Fibroblast of skin of abdomen (primary cell): ENCODE results near the gene TMEM132D.
A peak's percentile ranks its signal among the peaks of the same experiment; 100 is the strongest.

Experiments
- DNase-seq: peaks from one replicate; pipeline ENCODE4 v3.0.0-alpha.2; 2013

Gene TMEM132D

DNA sequence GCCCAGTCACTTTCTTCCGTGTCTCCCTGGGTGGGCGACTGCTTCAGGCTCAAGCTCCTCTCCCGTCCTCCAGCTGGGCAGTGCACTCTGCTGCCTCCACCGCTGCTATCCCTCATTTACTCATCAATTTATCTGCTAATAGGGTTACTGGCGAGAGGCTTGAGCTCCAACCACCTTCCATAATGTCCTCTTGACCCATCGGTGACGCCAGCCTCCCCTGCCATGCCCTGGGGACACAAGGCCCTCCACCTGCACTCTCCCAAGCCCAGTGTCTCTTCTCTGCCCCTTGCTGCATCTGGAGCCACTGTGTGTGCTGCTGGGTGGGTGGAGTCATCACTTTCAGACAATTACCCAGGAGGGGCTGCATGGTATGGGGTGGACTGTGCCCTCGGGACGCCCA is 78.5 kb downstream of the TMEM132D start:
- DNase-seq: no peak

DNA sequence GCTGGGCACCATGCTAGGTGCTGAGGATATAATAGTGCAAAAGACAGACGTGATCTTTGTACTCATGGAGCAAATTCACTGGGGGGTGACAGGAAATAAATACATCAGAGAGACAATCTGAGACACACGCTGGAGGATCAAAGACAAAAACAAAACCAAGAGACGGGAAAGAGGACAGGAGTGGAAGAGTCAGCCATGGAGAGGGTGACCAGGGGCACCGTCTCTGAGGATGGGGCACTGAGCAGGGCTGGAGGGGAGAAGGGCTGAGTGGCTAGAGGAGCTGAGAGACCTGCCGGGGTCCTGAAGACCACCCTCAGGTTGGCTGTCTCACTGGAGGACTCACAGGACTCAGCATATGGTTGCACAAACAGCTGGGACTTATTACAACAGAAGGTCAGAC is 81.9 kb downstream of the TMEM132D start:
- DNase-seq: no peak

DNA sequence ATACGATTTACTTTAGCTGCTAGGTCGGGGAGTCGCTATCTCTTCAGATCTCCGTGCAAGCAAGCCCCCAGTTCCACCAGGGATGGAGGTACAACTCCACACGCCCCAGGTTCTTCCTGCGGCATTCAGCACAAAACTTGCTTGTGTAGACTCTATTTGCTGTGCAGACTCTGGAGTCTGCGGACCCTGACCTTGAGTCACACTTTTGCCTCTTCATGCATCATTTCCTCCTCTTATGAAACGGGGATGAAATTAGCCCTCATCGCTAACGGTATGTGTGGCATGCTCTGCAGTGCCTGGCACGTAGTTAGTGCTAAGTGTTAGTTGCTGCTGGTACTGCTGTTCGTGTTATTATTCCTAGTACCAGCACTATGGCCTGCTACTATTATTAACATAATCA is 84.4 kb downstream of the TMEM132D start:
- DNase-seq: no peak

DNA sequence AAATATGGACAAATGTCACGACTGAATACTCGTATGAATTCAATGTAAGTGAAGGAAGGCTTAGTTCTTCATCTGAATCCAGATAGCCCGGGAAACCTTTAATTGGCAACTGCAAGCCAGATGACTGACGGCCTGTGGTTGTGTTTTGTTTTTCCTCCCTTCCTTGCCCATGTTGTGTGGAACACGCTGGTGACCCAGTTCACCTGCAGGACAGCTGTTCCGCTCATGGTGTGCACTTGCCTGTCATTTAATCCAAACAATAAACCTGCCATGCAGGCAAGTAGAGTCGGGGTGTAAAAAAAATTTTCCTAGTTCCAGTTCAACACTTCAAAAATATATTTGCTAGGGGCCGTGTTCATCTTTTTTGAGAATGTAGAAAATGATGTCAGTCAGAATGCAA is 88.0 kb downstream of the TMEM132D start:
- no peak for DNase-seq

DNA sequence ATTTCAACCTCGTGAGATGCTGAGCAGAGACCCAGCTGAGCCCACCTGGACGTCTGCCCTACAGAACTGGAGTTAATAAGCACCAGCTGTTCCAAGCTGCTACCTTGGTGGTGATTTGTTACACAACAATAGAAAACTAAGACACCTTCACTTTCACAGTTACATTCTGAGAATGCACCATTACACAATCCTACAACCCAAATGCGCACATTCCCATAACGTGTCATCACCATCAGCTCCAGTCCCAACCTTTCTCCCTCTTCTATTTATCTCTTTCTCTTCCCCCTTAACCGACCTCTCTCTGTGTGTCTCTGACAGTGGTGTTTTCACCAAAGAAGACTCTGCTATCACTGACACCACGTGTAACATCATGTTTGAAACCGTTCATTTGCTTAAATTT is 91.9 kb downstream of the TMEM132D start:
- DNase-seq: no peak

DNA sequence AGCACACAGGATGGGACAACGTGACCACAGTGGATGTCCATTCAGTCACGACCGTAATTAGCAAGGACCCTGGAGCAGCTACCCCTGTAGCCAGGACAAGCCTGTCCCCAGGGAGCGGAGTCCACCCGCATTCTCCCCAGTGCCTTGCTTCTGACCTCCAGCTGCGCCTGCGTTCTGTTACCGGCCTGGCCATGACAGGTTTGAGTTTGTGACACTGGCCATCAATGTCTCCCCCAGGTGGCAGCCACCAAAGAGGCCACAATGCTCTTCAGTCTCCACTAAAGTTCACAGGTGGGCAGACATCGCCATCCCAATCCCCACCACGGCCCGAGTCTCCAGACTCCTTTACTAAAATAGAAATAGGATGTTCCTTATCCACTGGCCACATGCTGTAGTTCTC is 96.7 kb downstream of the TMEM132D start:
- DNase-seq: no peak

DNA sequence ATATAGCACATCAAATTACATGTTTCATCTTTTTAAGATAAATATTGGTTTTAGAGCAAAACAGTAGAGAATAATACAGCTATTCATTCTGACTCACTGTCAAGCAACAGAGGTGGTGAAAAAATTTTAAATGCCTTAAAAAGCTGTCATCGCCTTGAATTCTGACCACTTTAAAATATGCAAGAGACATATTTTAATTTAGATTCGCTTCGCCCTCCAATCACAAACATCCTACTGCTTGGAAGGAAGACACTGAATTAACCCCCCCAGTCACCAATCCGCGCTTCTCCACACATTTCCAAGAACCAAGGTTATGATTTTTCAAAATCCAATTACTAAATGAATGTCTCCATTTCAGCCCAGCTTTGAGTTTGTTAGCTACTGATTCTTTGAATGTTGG is 112.4 kb downstream of the TMEM132D start:
- DNase-seq: no peak

DNA sequence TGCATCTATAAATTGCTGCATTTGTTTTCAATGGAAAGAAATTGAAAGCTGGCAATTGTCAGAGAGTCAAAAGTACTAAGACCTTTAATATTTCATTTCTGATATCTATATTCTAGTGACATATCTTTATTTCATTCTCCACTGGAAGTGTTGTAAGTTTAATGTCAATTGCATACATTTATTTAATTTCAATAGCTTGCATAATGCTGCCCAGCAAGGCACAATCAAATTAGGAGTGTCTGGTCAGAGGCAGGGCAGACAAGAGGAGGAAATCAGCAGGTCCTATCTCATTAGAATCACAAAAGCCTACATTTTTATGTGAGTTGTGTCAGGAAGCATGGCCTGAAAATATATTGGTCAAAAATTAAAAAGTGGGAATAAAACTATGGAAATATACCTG is 112.9 kb downstream of the TMEM132D start:
- no peak for DNase-seq

DNA sequence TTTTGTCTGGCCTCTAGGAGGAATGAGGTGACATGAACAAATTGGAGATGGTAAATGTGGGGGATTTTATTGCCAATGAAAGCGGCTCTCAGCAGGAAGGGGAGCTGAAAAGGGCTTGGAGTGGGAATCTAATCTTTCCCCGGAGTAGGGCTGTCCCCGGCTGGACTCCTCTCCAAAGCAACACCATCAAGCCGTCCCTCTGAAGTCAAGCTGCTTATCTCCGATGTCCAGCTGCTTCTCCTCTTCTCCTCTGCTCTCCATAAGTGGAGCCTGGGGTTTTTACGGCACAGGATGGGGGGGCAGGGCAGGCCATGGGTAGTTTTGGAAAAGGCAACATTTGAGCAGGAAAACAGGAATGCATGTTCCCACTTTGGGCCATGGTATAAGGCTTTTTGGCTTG is 113.5 kb downstream of the TMEM132D start:
- DNase-seq: no peak

DNA sequence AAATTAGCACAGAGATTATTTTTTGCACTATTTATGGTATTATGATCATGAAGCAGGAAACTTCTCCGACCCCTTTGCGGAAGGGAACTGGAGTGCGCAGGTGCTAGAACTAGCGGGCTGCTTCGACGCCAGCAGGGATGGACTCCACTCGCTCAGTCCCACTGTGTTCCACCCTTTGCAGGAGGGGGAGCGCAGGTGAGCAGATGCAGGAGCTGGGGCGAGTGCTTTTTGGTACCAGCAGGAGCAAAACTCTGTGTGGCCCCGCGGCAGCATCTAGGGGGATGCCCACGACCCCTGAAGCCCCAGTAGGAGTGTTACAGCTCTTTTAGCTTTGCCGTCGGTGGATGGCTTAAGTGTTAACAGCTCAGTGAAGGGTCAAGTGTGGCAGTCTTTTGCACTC is 113.9 kb downstream of the TMEM132D start:
- no peak for DNase-seq

DNA sequence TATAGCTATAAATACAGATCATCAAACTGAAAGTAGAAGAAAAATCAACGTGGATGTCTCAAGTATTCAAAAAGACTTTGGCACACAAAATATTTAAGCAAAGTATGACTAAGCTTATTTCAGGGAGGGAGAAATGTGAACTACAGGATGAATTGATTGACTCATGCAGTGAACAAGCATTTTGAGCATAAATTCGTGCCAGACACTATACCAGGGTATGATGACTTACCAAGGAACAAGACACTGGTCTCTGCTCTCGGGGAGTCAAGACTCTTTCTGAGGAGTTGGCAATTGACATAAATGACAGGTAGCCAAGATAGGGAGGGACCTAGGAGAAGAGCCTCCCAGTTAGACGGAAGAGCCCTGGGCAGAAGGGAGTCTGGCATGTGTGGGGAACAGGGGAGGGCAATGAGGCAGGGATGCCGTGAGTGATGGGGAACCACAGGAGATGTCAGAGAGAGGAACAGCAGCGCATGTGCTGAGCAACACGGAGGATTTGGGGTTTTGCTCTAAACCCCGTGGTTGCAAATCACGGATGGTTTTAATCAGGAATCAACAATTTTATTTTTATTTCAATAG is 115.2 kb downstream of the TMEM132D start:
- peak; percentile 61 for DNase-seq

DNA sequence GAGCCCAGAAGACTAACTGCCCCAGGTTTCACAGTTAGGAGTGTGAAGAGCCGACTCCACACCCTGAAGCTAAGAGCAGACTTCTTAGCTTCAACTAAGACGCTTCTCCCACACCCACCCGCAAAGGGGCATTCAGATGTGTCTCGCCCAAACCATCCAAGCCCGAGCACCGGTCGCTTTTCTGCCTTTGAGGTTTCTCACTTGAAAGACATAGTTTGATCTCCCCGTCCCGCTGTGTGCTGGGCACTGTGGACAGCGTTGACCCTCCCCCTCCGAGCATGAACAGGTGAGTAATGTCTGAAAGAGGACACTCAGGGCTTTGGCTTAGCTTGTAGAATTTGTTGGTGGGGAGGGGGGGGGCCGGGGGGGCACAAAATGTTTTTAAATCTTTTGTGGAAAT is 123.8 kb downstream of the TMEM132D start:
- no peak for DNase-seq

DNA sequence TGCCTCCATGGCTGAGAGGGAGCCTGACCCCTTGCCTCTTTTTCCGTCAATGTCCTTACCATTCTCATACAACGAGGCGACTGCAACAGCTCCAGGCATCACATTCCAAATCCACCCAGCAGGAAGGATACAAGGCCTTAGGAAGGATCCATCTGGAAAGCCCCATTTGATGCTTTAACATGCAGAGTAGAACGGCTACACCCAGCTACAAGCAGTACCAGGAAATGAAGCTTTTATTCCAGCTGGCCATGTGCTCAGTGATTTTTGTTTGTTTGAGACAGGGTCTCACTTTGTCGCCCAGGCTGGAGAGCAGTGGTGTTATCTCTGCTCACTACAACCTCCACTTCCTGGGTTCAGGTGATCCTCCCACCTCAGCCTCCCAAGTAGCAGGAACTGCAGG is 124.8 kb downstream of the TMEM132D start:
- DNase-seq: no peak

DNA sequence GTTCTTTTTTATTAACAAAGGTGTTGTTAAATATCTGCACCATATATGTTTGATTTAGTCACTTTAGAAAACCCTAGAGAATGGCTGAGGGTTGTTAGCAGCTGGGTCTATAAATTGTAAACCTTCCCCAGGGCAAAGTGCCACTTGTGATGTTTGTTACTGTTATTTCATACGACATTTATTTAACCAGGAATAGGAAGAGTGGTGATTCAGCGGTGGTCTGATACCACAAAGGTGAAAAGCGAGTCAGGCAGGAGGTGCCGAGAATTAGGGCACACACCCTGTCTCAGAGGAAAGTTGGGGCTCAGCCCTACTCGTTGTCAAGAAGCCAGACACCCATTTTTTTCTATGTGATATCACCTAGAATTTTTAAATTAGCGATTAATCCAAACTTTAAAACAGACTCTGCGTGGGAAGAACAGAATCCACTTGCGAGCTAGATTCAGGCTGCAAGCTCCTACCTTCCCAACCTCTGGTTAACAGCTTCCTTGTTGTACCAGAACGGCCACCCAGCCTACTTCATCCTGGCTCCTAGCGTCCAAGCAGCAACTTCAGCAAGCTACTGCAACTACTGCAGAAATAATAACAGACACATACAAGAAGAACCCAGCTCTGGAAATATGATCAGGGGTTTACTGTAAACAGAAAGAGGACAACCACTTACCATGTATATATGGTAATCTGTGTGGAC is 126.7 kb downstream of the TMEM132D start:
- DNase-seq: no peak

DNA sequence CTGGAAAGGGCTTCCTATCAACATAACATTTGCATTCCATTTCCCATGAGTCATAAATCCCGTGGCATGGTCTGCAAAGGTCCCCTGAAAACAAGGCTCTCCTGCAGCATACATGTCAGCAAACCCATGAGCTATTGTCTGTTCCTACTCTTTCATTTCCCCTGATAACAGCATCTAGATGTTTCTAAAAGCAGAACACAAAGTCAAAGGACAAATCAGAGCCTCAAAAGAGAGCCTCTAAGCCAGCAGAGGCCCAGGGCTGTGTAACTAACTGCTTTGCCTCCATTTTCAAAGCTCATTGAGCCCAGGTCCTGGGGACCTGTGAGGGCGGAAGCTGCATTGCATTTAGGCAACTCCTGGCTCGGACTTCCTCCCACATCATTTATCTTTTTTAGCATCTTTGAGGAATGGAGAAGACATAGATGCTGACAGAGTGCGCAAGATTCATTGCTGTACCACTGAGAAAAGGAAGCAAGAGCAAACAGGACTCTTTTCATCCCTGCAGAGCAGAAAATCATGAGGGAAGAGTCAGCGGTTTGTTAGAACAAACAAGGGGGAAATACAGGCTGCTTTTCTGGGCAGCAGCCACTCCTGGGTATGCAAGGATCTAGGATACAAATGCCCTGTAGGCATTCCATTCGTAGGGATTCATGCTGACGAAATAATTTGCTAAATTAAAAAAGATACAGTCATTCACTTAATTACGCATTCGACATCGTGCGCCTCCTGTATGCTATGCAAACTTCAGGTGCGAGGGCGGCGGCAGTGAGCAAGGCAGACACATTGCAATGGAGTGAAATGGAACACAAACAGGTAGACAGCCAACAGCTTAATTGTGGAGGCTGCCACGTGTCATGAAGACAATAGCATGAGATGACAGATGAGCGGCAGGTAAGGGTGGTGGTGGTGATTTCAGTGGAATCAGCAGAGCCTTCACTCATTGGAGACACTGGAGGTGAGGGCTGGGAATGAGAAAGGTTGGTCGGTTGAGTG is 131.0 kb downstream of the TMEM132D start:
- DNase-seq: peak; percentile 60

DNA sequence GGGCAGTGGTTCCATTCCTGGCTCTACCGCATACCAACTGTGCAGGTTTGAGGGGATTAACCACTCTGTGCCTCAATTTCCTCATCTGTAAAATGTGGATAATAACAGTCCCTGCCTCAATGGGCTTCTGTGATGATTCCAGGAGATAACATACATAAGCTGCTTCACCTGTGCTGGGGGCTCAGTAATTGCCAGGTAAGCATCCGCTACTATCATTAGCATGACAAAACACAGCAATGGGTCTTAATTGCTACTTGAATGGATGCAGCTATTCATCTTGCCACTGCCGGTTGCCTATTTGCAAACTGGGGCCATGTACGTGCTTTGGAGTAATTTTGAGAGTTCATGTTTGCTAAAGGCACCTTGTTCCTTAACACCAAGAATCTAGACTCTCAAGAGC is 132.6 kb downstream of the TMEM132D start:
- DNase-seq: no peak

DNA sequence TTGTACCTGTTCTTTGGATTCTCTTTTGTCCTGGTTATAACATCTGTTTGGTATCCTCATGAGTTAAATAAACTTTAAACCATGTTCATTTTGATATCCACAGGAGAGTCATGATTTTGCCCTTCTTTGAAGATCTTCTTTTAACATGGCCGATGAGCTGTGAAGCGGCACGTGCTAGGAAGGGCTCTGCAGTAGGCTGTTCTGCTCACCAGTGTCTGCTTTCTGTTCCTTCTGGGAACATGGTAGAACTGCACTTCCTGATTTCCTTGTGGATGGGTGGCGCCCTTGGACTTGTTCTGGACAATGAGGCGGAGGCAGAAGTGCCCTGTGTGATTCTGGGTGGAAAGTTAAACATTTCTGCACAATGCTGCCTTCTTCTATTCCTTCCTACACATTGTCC is 138.1 kb downstream of the TMEM132D start:
- no peak for DNase-seq

DNA sequence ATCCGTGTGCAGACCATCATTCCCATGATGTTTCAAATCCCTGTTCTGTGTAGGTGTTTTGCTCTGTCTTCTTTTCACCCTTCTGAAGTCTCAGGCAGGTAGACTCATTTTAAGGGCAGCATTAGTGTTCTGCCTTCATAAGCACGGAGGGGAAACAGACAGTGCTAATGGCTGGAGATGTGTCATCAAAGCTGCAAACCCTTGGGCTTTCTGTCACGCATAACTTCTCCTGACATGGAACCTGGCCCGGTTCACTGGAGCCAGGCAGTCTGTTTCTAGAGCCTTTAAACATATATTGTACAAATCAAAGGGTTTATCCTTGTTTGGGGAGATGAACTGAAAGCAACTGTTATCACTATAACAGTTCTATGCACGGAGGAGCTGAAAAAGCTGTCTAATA is 141.4 kb downstream of the TMEM132D start:
- DNase-seq: no peak

DNA sequence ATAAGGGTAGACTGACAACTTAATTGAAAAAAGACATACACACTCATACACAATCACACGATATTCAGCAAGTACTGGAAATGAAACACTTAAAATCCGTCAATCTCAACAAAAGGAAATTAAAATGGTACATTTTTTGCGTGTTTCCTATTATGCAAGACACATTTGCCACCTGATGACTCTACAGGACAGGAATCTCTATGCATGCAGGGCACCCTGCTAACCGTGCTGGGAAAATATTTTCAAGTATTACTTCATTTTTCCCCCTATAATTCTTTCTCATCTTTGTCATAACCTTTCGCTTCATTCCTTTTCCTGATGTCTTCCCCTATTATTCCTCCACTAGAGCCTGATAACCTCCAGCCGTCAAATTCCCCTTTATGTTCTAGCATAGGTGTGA is 150.2 kb downstream of the TMEM132D start:
- peak; percentile 51 for DNase-seq

DNA sequence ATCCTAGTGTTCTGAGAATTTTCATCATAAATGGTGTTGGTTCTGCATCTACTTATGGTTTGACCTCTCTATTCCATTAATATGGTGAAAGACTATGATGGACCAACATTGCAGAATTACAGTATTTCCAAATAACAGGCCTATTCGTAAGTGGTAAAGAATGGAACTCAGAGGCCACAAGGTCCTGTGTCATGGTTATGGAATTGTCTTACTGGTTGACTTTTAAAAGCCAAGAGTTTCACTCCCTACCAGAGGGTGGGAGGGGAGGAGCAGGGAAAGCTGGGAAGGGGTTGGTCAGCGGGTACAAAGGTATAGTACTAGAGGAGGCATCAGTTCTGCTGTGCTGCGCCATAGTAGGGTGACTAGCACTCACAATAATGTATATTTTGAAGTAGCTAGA is 153.4 kb downstream of the TMEM132D start:
- DNase-seq: no peak

DNA sequence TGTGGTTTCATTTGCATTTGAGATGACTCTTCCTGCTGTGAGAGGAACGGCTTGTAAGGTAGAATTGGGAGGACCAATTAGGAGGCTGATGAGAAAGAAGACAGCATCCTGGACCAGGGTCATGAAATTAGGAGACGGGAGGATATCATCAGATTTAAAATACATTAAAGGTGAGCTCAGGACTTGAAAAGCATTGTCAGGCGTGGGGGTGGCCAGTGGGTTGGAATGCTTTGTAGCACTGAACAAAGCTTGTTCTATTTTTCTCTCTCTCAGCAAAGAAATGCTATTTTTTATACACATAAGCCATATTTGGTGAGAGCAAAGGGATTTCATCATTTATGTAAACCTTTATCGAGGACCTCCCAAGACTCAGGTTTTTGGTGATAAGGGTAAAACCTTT is 157.5 kb downstream of the TMEM132D start:
- DNase-seq: no peak

DNA sequence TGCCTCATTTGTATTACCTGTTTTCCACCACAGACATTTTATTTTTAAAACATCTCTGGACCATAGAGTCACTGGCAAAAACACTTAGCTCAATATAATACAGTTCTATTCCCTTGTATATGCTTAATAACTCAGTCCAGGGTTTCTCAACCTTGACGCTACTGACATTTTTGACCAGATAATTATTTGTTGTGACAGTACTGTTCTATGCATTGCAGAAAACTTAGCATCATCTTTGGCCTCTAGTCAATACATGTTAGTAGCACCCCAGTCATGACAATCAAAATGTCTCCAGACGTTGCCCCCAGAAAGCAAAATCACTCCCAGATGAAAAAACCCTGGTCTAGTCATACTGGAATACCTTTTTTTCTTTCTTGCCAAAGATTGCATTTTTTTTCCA is 174.7 kb downstream of the TMEM132D start:
- DNase-seq: no peak

DNA sequence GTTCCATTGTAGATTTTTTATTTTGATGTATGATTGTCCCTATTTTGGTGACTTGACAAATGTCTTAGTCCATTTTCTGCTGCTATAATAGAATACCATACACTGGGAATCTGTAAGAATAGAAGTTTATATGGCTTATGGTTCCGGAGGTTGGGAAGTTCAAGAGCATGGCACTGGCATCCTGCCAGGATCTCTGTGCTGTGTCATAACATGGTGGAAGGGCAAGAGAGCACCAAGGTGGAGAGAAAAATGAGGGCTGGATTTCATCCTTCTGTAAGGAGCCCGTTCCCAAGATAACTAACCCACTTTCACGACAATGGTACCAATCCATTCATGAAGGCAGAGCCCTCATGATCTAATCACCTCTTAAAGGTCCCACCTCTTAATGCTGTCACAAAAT is 176.7 kb downstream of the TMEM132D start:
- DNase-seq: no peak

DNA sequence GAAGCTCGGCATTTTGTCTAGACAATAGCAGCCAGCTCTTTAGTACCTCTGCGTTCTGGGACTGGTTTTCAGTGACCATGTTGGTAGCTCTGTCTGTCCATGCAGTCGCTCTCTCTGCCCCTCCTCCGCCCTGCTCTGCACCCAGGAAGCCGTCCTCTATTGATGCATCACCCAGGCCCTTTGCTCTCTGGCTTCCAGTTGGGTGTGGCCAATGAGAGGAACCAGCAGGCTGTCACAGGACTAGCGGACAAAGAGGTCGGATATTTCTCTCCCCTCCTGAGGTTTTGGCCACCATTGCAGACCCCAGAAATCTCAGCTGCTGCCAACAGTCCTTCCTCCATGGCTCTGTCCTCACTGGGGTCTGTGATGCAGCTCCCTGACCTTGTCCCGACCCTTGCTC is 180.6 kb downstream of the TMEM132D start:
- no peak for DNase-seq
